ENCODE measurements around the gene CYRIA. TPM values are rescaled to one million over a fixed set of nuclear protein-coding genes. Genes with fewer than 3 reads are reported as not detected.
A peak's percentile ranks its signal among the peaks of the same experiment; 100 is the strongest.

The CYRIA gene
- total and polyA plus RNA-seq, 11 donors: 0.86 to 19.9 (median 2.7) TPM

- Histone ChIP-seq H3K36me3 (no peaks in the 10 kb centered on the region), H3K9me3 (no peaks in the 10 kb centered on the region), H3K27me3 (no peaks in the 10 kb centered on the region), H3K4me1 (peaks cover 0 to 88% (median 24%) of the 10 kb centered on the region in 12 donors), H3K27ac (peak overlapping the region in 1 of 12 donors; percentile 55), H3K4me3 (no peak overlapping the region)
- 78 to 91% (median 83%) methylated on average over 3 of the region's 3 CpGs for WGBS, 4 donors
- ATAC-seq (peak in 1 of 4 donors; percentile 38), DNase-seq (no peak)
- TF ChIP-seq CTCF (IDR thresholded peaks at IDR 0.05): peak in 1 of 12 donors; percentile 14
- TF ChIP-seq POLR2A (IDR thresholded peaks at IDR 0.05): no peak
- intact Hi-C loops (cut with DNase I): loop anchor here in 1 of 10 donors (5.0 kb wide), 1 partner anchor 37 kb away; the partner anchor contains the start of gene CYRIA
Observed at GRCh38 chr2:16630463-16630862, 35.2 kb downstream of the CYRIA start.

- DNase-seq (no peak), ATAC-seq (no peak)
- H3K4me1 ChIP-seq: peaks cover 0 to 92% (median 30%) of the 10 kb centered on the region in 12 donors
- H3K4me3 ChIP-seq: no peak overlapping the region
- no peaks in the 10 kb centered on the region for H3K9me3 ChIP-seq
- peak overlapping the region in 1 of 12 donors; percentile 55 for H3K27ac ChIP-seq
- H3K36me3 ChIP-seq: no peaks in the 10 kb centered on the region
- WGBS, 4 donors: 95 to 98% (median 96%) methylated on average over 5 to 6 of the region's 6 CpGs
- TF ChIP-seq CTCF (IDR thresholded peaks at IDR 0.05): no peak
- no peak for TF ChIP-seq POLR2A (IDR thresholded peaks at IDR 0.05)
- H3K27me3 ChIP-seq: no peaks in the 10 kb centered on the region
- intact Hi-C loops (cut with DNase I): loop anchor here in 1 of 10 donors (5.0 kb wide), 1 partner anchor 38 kb away; the partner anchor contains the start of gene CYRIA
Observed at GRCh38 chr2:16629770-16630169, 35.9 kb downstream of the CYRIA start.

- Histone ChIP-seq H3K27me3 (no peaks in the 10 kb centered on the region), H3K4me1 (peaks cover 0 to 92% (median 37%) of the 10 kb centered on the region in 12 donors), H3K27ac (peak overlapping the region in 1 of 12 donors; percentile 94), H3K36me3 (no peaks in the 10 kb centered on the region), H3K9me3 (no peaks in the 10 kb centered on the region), H3K4me3 (no peak overlapping the region)
- DNase-seq: no peak
- no peak for ATAC-seq
- intact Hi-C loops (cut with DNase I): no loop called here
- WGBS, 4 donors: 73 to 82% (median 77%) methylated on average over 5 of the region's 5 CpGs
- no peak for TF ChIP-seq POLR2A (IDR thresholded peaks at IDR 0.05)
- no peak for TF ChIP-seq CTCF (IDR thresholded peaks at IDR 0.05)
Observed at GRCh38 chr2:16629044-16629443, 36.6 kb downstream of the CYRIA start.

GRCh38 chr2:16628314-16628713 is 37.3 kb downstream of the CYRIA start:
- Histone ChIP-seq H3K36me3 (peaks cover 0 to 3% (median 0%) of the 10 kb centered on the region in 9 donors), H3K4me1 (peaks cover 0 to 92% (median 37%) of the 10 kb centered on the region in 12 donors), H3K4me3 (no peak overlapping the region), H3K27me3 (no peaks in the 10 kb centered on the region), H3K27ac (peak overlapping the region in 1 of 12 donors; percentile 94), H3K9me3 (no peaks in the 10 kb centered on the region)
- WGBS, 4 donors: 84 to 90% (median 88%) methylated on average over 6 of the region's 6 CpGs
- ATAC-seq: no peak
- no peak for TF ChIP-seq CTCF (IDR thresholded peaks at IDR 0.05)
- TF ChIP-seq POLR2A (IDR thresholded peaks at IDR 0.05): no peak
- intact Hi-C loops (cut with DNase I): no loop called here
- DNase-seq: no peak

Data from heart left ventricle (tissue), 16 donors.